ENCODE data around the gene UBALD2. TPM values are rescaled to one million over a fixed set of nuclear protein-coding genes. Genes with fewer than 3 reads are reported as not detected.

The UBALD2 gene
- total and polyA plus RNA-seq, 2 of the 13 experiments (the other 11 are each of a cell fraction or from before 2014, with no cell fraction given): 3.3 to 89.7 TPM

GRCh38 chr17:76248013-76248782 lies 16.9 kb upstream of the UBALD2 start (continued):
- TF ChIP-seq ZNF589 (CRISPR knock-in tag; conservative IDR thresholded peaks at IDR 0.05): no peak
- TF ChIP-seq ZNF7 (CRISPR knock-in tag; IDR thresholded peaks at IDR 0.05): no peak
- TF ChIP-seq SMC3 (IDR thresholded peaks at IDR 0.05; ENCODE audit: low read length): no peak
- TF ChIP-seq, protein P1, sequence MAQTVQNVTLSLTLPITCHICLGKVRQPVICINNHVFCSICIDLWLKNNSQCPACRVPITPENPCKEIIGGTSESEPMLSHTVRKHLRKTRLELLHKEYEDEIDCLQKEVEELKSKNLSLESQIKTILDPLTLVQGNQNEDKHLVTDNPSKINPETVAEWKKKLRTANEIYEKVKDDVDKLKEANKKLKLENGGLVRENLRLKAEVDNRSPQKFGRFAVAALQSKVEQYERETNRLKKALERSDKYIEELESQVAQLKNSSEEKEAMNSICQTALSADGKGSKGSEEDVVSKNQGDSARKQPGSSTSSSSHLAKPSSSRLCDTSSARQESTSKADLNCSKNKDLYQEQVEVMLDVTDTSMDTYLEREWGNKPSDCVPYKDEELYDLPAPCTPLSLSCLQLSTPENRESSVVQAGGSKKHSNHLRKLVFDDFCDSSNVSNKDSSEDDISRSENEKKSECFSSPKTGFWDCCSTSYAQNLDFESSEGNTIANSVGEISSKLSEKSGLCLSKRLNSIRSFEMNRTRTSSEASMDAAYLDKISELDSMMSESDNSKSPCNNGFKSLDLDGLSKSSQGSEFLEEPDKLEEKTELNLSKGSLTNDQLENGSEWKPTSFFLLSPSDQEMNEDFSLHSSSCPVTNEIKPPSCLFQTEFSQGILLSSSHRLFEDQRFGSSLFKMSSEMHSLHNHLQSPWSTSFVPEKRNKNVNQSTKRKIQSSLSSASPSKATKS (CRISPR knock-in tag; IDR thresholded peaks at IDR 0.05): no peak
- no peak for TF ChIP-seq CCDC6 (CRISPR knock-in tag; IDR thresholded peaks at IDR 0.05)
- TF ChIP-seq FOXC1 (CRISPR knock-in tag; IDR thresholded peaks at IDR 0.05; ENCODE audit: borderline replicate concordance): no peak
- TF ChIP-seq, protein P2, sequence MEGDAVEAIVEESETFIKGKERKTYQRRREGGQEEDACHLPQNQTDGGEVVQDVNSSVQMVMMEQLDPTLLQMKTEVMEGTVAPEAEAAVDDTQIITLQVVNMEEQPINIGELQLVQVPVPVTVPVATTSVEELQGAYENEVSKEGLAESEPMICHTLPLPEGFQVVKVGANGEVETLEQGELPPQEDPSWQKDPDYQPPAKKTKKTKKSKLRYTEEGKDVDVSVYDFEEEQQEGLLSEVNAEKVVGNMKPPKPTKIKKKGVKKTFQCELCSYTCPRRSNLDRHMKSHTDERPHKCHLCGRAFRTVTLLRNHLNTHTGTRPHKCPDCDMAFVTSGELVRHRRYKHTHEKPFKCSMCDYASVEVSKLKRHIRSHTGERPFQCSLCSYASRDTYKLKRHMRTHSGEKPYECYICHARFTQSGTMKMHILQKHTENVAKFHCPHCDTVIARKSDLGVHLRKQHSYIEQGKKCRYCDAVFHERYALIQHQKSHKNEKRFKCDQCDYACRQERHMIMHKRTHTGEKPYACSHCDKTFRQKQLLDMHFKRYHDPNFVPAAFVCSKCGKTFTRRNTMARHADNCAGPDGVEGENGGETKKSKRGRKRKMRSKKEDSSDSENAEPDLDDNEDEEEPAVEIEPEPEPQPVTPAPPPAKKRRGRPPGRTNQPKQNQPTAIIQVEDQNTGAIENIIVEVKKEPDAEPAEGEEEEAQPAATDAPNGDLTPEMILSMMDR (CRISPR knock-in tag; IDR thresholded peaks at IDR 0.05): peak; percentile 31; the same call in 1 of the 2 replicates
- TF ChIP-seq RARA (CRISPR knock-in tag; IDR thresholded peaks at IDR 0.05): 0 out of 2 replicates have a peak, but pooled peaks have one; percentile 7
- TF ChIP-seq ATF4 (CRISPR knock-in tag; IDR thresholded peaks at IDR 0.05): peak in 1 of 2 experiments; percentile 92; a peak in 2 of 4 replicates
- TF ChIP-seq ATF7-NPFF (CRISPR knock-in tag; IDR thresholded peaks at IDR 0.05; ENCODE audit: low read depth): no peak
- TF ChIP-seq SMAD3 (CRISPR knock-in tag; IDR thresholded peaks at IDR 0.05): 0 out of 2 replicates have a peak, but pooled peaks have one; percentile 50
- no peak for TF ChIP-seq EP300 (IDR thresholded peaks at IDR 0.05; ENCODE audit: low read depth in 2 of 2, low read length in 2 of 2)
- no peak for TF ChIP-seq EP300 (CRISPR knock-in tag; IDR thresholded peaks at IDR 0.05; ENCODE audit: borderline replicate concordance)
- TF ChIP-seq, protein P3, sequence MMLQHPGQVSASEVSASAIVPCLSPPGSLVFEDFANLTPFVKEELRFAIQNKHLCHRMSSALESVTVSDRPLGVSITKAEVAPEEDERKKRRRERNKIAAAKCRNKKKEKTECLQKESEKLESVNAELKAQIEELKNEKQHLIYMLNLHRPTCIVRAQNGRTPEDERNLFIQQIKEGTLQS (CRISPR knock-in tag; IDR thresholded peaks at IDR 0.05): peak; percentile 68
- TF ChIP-seq CREM (IDR thresholded peaks at IDR 0.05): no peak
- TF ChIP-seq CREM (CRISPR knock-in tag; IDR thresholded peaks at IDR 0.05): no peak
- no peak for TF ChIP-seq ZNF839 (CRISPR knock-in tag; IDR thresholded peaks at IDR 0.05; ENCODE audit: borderline replicate concordance)
- TF ChIP-seq ZSCAN29 (CRISPR knock-in tag; conservative IDR thresholded peaks at IDR 0.05): no peak
- no peak for TF ChIP-seq ZNF841 (CRISPR knock-in tag; IDR thresholded peaks at IDR 0.05; ENCODE audit: borderline replicate concordance)
- 0 out of 2 replicates have a peak, but pooled peaks have one; percentile 64 for TF ChIP-seq GZF1 (CRISPR knock-in tag; IDR thresholded peaks at IDR 0.05)
- TF ChIP-seq SRSF9 (IDR thresholded peaks at IDR 0.05; ENCODE audit: borderline replicate concordance, insufficient read depth, low read depth, low read length, poor library complexity, severe bottlenecking): no peak
- no peak for TF ChIP-seq THAP11 (CRISPR knock-in tag; IDR thresholded peaks at IDR 0.05)
- TF ChIP-seq CEBPG (CRISPR knock-in tag; IDR thresholded peaks at IDR 0.05): peak; percentile 91
- TF ChIP-seq SOX5 (CRISPR knock-in tag; IDR thresholded peaks at IDR 0.05; ENCODE audit: borderline replicate concordance): no peak

All from HepG2 (cell line).